ENCODE measurements around the gene MAST4. TPM values are rescaled to one million over a fixed set of nuclear protein-coding genes. Genes with fewer than 3 reads are reported as not detected.

MAST4 gene
- total and polyA plus RNA-seq, 2 of the 13 experiments (the other 11 are each of a cell fraction or from before 2014, with no cell fraction given): 3.4 to 3.7 TPM

DNA sequence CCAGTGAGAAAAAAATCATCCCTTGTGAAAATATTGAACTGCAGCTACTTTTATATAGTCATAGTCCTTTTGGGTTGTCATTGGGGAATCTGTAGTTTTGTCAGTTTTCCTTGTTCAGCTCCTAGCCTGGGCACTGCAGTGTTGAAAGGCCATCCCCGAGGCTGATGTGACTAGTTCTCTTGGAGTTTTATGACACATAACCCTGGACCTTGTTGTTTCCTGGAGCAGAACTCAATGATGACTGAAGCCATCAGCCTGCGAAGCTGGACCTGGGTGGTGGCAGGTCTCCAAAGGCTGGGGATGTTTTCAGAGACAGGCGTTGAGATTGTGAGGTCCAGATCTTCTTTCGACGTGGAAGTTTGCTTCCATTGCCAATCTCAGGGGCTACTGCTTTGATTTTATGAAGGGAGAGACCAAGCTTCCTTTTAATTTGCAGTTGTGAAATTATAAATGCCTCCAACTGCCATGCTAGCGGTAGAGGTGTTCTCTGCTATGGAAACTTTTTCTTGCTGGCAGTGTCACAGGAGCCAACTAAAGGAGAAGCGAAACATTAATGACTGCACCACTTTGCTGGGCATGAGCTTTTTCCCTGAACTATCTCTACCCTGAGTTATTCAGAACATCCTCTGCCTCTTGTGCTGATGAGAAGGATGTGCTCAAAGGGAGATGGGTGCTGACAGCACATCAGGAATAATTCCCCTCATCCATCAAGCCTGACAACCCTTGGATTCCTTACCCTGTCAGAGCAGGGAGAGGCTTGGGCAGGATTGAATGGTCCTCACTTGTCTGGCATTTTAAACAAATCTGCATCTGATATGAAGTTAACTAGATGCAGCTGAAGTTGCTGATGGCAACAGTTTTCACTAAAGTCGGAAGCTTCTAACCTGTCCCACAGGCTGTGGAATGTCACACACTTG lies 209.6 kb downstream of the MAST4 start:
- intact Hi-C loops (cut with micrococcal nuclease; ENCODE audit: unreplicated experiment): no loop called here
- no peak for ATAC-seq
- peaks cover 2 to 4% of the 10 kb centered on the region in 2 experiments; a peak in 2 of 5 replicates for H3K27me3 ChIP-seq (ENCODE audit: control insufficient read depth in 1 of 2, insufficient read depth in 2 of 2, low read length in 2 of 2)
- no peak overlapping the region for H3K4me2 ChIP-seq (ENCODE audit: low read depth, low read length)
- H3K27ac ChIP-seq (ENCODE audit: extremely low read length, insufficient read depth, low read length): no peak overlapping the region
- no peaks in the 10 kb centered on the region for H3K4me1 ChIP-seq (ENCODE audit: insufficient read depth, low read length)
- DNase-seq (ENCODE audit: low spot score): no peak
- no peak for FAIRE-seq
- H3K36me3 ChIP-seq (replicated peaks in 1 of 2; ENCODE audit: control insufficient read depth in 1 of 2, insufficient read depth in 2 of 2, low read length in 2 of 2): no peaks in the 10 kb centered on the region
- in situ Hi-C loops (cut with HindIII; ENCODE audit: extremely low pct_ligation_motif_present, low pct_unique_long_range_greater_than_20kb): no loop called here
- BruUV-seq (replicated peaks): no TSS peak
- WGBS (ENCODE audit: low lambda C conversion rate): 10% methylated on average over 7 of the region's 8 CpGs
- H2AFZ ChIP-seq (ENCODE audit: low read length): no peak overlapping the region
- no peak for TF ChIP-seq SCMH1 (CRISPR knock-in tag; IDR thresholded peaks at IDR 0.05; ENCODE audit: borderline replicate concordance)
- no peaks in the 10 kb centered on the region for H3K79me2 ChIP-seq (ENCODE audit: insufficient read depth, low read length)
- H3K9me3 ChIP-seq (ENCODE audit: low read length): no peaks in the 10 kb centered on the region
- H3K4me3 ChIP-seq (replicated peaks in 1 of 3; ENCODE audit: insufficient read depth in 1 of 3, low read depth in 2 of 3, low read length in 3 of 3): no peak overlapping the region
- ChIA-PET CTCF (ENCODE audit: low intra/inter-chr PET ratio, low total read pairs) (no interaction called here), POLR2A (no interaction called here)
- H4K20me1 ChIP-seq (ENCODE audit: insufficient read depth, low read length): no peaks in the 10 kb centered on the region
- no peak overlapping the region for H3K9ac ChIP-seq (ENCODE audit: insufficient read depth, low read depth, low read length)

DNA sequence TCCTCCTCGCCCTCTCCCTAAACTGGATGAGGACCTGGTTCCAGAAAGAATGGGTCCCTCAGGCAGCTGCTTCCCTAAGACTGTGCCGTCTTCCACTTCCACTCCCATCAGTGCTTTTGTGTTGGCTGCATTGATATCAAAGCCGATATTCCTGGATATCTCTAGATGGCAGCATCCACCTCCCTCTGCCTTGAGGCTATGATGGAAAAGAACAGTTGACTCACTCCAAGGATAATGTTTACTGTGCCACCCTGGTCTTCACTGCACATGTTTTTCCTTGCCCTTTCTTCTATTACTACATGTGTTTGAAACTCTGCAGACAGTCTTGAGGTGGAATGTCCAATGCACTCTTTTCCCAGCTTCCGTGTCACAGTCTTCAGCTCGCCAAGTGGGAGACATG lies 211.6 kb downstream of the MAST4 start:
- no peaks in the 10 kb centered on the region for H3K36me3 ChIP-seq (replicated peaks in 1 of 2; ENCODE audit: control insufficient read depth in 1 of 2, insufficient read depth in 2 of 2, low read length in 2 of 2)
- no peaks in the 10 kb centered on the region for H3K9me3 ChIP-seq (ENCODE audit: low read length)
- no peak overlapping the region for H3K9ac ChIP-seq (ENCODE audit: insufficient read depth, low read depth, low read length)
- H3K79me2 ChIP-seq (ENCODE audit: insufficient read depth, low read length): no peaks in the 10 kb centered on the region
- FAIRE-seq (no peak), ATAC-seq (0 out of 3 replicates have a peak, but pooled peaks have one; percentile 31), DNase-seq (ENCODE audit: low spot score) (peak; percentile 7)
- WGBS (ENCODE audit: low lambda C conversion rate): 47% methylated on average over 5 of the region's 5 CpGs
- POLR2A ChIA-PET: no interaction called here
- H3K27me3 ChIP-seq (ENCODE audit: control insufficient read depth in 1 of 2, insufficient read depth in 2 of 2, low read length in 2 of 2): peaks cover 2 to 4% of the 10 kb centered on the region in 2 experiments; a peak in 3 of 5 replicates
- in situ Hi-C loops (cut with HindIII; ENCODE audit: extremely low pct_ligation_motif_present, low pct_unique_long_range_greater_than_20kb) (no loop called here), intact Hi-C loops (cut with micrococcal nuclease; ENCODE audit: unreplicated experiment) (no loop called here)
- no peak overlapping the region for H3K4me3 ChIP-seq (replicated peaks in 1 of 3; ENCODE audit: insufficient read depth in 1 of 3, low read depth in 2 of 3, low read length in 3 of 3)
- BruUV-seq (replicated peaks): no TSS peak
- H4K20me1 ChIP-seq (ENCODE audit: insufficient read depth, low read length): no peaks in the 10 kb centered on the region
- peak; percentile 44 for TF ChIP-seq STAG1 (CRISPR knock-in tag; IDR thresholded peaks at IDR 0.05)
- TF ChIP-seq ZNF768 (CRISPR knock-in tag; IDR thresholded peaks at IDR 0.05): no peak
- TF ChIP-seq, protein P1, sequence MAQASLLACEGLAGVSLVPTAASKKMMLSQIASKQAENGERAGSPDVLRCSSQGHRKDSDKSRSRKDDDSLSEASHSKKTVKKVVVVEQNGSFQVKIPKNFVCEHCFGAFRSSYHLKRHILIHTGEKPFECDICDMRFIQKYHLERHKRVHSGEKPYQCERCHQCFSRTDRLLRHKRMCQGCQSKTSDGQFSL (CRISPR knock-in tag; IDR thresholded peaks at IDR 0.05): no peak
- no peak for TF ChIP-seq HOXA5 (CRISPR knock-in tag; IDR thresholded peaks at IDR 0.05)
- TF ChIP-seq ZBTB42 (CRISPR knock-in tag; IDR thresholded peaks at IDR 0.05): no peak
- TF ChIP-seq, protein P2, sequence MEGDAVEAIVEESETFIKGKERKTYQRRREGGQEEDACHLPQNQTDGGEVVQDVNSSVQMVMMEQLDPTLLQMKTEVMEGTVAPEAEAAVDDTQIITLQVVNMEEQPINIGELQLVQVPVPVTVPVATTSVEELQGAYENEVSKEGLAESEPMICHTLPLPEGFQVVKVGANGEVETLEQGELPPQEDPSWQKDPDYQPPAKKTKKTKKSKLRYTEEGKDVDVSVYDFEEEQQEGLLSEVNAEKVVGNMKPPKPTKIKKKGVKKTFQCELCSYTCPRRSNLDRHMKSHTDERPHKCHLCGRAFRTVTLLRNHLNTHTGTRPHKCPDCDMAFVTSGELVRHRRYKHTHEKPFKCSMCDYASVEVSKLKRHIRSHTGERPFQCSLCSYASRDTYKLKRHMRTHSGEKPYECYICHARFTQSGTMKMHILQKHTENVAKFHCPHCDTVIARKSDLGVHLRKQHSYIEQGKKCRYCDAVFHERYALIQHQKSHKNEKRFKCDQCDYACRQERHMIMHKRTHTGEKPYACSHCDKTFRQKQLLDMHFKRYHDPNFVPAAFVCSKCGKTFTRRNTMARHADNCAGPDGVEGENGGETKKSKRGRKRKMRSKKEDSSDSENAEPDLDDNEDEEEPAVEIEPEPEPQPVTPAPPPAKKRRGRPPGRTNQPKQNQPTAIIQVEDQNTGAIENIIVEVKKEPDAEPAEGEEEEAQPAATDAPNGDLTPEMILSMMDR (CRISPR knock-in tag; IDR thresholded peaks at IDR 0.05): peak; percentile 36
- TF ChIP-seq RFX1 (IDR thresholded peaks at IDR 0.05): no peak
- H3K27ac ChIP-seq (ENCODE audit: extremely low read length, insufficient read depth, low read length): no peak overlapping the region
- CTCF ChIA-PET (ENCODE audit: low intra/inter-chr PET ratio, low total read pairs): no interaction called here
- no peak overlapping the region for H3K4me2 ChIP-seq (ENCODE audit: low read depth, low read length)
- no peak overlapping the region for H2AFZ ChIP-seq (ENCODE audit: low read length)
- no peaks in the 10 kb centered on the region for H3K4me1 ChIP-seq (ENCODE audit: insufficient read depth, low read length)

All from HepG2 (cell line).